Skeletal muscle cell (primary cell): Measurements from ENCODE around the gene RNF213.

Experiments used
- DNase-seq: peaks from one replicate; pipeline ENCODE4 v3.0.0-alpha.2; 2010; ENCODE audit warnings: low read depth
- H3K4me3 ChIP-seq: 2 replicates; pipeline ENCODE4 v1.5.1; 2011; ENCODE audit warnings: low read depth, mild to moderate bottlenecking, control low read depth, low read length, moderate library complexity

The RNF213 gene

DNA sequence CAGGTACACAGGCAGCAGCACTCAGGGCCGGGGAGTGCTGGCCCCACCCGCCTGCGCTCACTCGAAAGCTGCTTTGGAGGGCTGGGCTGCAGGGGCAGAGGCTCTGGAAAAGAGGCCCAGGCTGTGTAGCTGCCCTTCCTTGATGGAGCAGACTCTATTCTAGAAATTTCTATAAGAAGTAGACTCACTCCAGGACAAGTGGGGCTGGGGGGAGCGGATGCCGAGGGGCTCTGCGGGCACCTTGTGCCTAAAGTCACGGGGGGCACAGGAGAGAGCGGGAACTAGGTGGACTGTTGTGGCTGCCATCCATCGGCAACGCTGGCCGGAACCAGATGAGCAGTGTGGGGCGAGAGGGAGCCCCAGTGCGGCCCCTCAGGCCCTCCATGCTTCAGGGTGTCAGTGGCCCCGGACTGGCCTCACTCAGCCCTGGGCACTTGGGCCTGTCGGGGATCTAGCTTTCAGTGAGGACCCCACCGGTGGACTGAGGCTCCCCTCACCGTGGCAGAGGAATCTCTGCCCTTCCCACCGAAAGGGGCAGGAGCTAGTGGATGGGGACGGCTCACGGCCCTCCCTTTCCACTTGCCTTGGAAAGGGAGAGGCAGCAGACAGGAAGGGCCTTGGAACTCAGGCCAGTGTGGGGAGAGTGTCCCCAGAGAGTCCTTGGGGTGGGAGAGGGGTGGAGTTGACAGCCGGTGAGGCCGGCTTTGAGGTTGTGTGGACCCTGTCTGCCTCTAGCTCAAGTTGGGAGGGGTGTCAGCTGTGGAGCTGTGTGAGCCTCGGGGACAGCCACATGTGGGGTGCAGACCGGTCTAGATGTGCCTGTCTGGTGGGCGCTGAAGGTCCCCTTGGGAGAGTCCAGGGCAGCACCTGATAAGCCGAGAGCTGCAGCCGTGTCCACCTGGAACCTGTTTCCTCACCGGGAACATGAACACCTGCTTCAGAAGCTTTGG, 170.9 kb downstream of the RNF213 start:
- no peak overlapping the region for H3K4me3 ChIP-seq

GRCh38 chr17:80432350-80432955, 171.8 kb downstream of the RNF213 start:
- no peak for DNase-seq
- no peak overlapping the region for H3K4me3 ChIP-seq

More for the DNA sequence above, 170.9 kb downstream of the RNF213 start:
- no peak for DNase-seq

DNA sequence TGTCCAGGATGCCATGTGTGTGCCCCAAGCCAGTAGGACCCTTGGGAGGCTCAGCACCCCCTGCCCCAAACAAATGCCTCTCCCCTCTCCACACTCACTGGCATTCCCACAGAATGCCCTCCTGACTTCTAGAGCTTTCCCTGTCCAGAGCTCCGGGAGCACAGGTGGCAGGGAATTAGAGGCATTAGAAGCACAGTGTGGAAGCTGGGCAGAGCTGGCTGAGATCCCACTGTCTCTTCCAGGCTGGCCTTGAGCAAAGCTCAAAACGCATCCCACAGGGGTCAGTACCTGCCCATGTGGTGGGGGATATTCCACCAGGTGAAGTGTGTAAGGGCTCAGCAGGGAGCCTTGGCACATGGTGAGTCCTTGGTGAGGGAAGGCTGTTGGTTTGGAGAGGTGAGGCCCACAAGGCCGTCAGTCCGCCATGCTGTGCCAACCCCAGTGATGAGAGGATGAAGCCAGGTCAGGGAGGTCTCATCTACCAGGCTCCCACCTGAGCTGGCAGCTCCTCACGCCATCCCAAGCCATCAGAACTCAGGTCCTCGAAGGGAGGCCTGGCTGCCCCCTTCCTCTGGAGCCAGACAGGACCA, 172.4 kb downstream of the RNF213 start:
- H3K4me3 ChIP-seq = no peak overlapping the region
- no peak for DNase-seq

GRCh38 chr17:80433916-80434666, 173.4 kb downstream of the RNF213 start:
- no peak overlapping the region for H3K4me3 ChIP-seq
- no peak for DNase-seq

DNA sequence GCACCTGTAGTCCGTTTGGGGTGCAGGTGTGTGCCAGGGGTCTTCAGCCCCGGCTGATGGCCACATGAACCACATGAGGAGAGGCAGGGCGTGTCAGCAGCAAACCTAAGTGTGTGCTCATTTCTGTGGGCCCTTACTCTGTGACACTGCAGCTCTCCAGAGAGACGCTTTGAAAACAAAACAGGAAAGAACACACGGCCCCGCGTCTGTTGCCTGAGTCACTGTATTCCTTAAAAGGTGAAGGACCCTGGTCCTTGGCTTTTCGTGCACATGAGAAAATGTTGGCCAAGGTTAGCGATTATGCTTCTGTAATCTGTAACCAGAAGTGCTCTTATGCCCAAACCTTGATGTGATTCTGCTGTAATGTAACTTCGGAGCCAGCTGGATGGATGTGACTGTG, 176.9 kb downstream of the RNF213 start:
- no peak for DNase-seq
- H3K4me3 ChIP-seq = no peak overlapping the region

DNA sequence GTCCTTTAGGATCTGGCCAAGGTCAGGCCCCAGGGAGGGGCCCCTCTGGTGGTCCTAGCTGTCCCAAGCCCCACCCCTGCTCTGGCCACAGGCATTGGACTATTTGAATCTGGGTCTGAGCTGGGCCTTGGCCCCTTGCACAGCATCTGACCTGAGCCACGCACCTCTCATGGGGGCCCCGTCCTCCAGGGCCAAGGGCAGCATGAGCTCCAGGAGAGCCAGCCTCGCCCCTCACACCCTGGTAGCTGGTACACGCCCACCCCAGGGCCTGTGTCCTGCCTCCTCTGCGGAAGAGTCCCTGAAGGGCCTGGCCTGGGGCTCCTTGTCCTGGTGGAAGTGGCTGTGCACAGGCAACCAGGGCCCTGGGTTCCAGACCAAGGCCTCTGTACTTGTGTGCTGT, 178.2 kb downstream of the RNF213 start:
- DNase-seq = no peak
- H3K4me3 ChIP-seq = no peak overlapping the region

- H3K4me3 ChIP-seq = no peak overlapping the region
- no peak for DNase-seq
These were observed 178.8 kb downstream of the RNF213 start for GRCh38 chr17:80439499-80439898.

- no peak for DNase-seq
- H3K4me3 ChIP-seq = no peak overlapping the region
These were observed 180.5 kb downstream of the RNF213 start for GRCh38 chr17:80441133-80441578.

DNA sequence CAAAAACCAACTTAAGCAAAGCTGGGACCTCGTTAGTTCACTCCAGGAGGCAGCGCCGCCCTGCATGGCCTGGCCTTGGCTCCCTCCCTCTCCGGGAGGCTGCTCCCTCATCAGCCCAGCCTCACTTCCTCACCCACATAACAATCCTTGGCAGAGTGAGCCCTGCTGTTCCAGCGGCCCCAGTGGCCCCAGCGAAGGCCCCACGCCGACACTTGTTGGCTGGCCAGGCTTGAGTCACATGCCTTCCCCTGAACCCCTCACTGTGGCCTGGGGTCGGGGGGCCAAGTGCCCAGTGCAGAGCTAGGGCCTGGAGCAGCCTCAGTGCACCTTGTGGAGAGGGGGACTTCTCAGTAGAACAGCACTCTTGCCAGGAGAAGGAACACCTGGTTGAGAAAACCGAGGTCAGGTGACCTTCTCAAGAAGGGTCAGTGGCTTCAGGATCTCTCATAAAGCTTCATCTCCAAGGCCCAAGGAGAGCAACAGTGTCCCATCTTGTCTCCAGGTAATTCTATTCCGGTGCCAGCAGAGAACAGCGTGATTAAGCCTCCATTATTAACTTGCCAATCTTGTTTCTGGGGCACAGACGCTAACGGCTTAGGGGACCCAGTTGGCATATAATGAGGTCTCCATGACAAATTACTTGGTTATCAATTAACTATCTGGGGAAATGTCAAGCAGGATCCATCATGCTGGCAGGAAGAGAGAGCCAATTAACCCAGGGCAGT, 181.1 kb downstream of the RNF213 start:
- no peak for DNase-seq
- no peak overlapping the region for H3K4me3 ChIP-seq

DNA sequence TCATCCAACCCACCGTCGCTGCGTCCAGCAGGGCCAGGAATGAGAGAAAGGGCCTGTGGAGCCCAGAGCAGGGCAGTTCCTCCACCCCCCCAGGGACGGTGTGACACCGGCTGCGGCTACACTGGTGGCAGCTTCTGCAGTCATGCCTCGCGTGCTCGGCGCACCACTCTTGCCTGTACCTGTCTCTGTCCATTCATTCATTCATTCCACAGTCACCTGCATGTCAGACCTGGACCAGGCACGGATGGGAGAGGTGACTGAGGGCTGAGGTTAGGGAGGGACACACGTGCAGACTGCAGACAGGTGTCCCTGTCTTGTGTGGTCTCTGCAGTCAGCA, 181.6 kb downstream of the RNF213 start:
- no peak overlapping the region for H3K4me3 ChIP-seq
- no peak for DNase-seq

GRCh38 chr17:80442764-80443163, 182.1 kb downstream of the RNF213 start:
- H3K4me3 ChIP-seq = no peak overlapping the region
- no peak for DNase-seq

DNA sequence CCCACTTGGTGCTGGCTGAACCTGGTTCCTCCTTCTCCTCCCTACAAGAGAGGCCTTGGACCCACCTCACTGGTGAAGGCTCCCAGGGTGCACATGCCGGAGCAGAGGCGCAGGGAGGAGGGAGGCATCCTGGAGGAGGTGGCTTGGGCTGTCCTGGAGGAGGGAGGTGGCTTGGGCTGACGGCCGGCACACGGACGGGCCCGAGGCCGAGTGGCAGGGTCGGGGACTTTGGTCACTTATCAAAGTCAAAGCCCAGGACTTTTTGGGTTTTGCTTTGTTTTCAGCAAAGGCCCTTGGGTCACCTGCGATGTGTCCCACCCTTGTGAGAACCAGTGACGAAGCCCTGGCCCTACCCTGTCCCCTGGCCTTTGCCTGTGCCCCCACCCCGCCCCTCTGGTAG, 182.8 kb downstream of the RNF213 start:
- no peak for DNase-seq
- no peak overlapping the region for H3K4me3 ChIP-seq

DNA sequence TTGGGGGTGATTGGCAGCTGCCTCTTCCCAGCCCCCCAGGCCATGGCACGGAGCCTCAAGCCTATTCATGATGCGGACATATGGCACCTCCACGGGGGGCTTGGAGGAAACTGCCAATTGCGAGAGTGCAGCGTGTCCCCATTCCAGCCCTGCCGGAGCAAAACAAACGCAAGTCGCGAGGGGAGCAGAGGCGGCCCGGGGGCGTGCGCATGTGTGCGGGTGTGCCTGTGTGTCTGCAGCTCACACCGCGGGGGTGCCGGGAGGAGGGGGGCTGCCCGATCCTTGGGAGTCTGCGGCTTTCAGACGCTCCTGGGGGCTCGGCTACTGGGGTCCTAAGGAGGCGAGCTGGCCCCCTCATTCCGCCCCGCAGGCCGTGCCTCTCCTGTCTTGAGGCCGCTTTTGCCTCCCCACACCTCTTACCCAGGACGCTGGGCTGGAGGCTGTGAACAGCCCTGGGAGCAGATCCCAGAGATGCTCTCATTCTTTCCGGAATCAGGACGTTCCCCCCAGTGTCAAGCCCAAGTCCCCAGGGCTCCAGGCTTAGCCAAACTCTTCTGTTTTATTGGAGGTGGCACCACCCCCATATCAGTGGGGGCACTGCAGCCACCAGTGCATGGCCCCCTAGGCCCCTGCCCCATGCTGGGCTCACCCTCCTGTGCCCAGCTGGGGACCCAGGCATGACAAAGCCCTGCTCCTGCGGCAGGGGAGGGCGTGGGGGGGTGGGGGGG, 183.4 kb downstream of the RNF213 start:
- H3K4me3 ChIP-seq = no peak overlapping the region
- no peak for DNase-seq

GRCh38 chr17:80444644-80444979, 184.0 kb downstream of the RNF213 start:
- DNase-seq = no peak
- H3K4me3 ChIP-seq = no peak overlapping the region

DNA sequence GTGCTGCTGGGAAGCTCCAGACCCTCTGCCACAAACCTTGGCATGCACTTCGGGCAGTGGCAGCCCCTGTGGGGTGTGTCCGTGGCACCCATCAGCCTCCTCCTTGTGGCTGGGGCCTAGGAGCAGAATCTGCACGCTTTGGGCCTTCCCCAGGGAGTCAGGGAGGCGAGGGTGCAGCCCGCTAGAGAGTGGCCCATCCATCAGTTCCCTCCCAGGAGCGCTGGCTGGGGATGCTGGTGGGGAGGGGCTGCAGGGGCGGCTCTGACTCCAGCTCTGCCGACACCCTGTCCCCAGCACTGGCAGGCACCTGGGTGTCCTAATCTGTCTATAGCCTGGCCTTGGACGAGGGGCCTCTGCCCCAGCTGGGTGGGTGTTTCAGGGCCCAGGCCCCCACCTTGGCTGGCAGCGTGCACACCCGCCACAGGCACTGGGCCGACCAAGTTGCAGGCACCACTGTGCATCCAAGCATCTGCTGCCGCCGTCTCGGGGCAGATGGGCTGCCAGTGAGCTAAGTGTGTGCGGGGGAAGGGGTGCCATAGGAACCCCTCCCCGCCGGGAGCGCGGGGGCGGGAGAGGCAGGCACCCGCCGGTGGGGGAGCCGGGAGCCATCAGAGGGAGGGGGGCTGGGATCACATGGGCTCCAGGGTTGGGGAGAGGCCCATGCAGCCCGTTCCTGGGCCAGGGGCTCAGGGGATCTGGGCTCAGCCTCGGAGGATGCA, 184.5 kb downstream of the RNF213 start:
- DNase-seq = no peak
- H3K4me3 ChIP-seq = no peak overlapping the region

DNA sequence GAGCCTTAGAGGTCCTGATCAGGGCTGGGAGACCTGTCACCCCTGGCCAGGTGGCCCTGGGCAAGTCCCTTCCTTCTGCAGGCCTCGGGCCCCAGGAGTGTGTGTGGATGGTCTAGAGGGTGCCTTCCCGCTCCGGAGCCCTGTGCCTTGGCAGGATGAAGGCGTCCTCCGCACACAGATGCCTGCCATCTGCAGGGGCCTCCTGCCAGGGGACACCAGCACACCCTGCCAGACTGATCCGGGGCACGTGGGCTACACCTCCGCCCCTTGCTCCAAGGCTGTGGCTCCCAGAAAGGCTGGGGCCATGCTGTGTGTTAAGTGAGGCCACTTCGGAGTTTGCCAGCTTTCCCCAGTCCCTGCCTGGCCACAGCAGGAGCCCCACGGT, 185.1 kb downstream of the RNF213 start:
- DNase-seq = no peak
- H3K4me3 ChIP-seq = no peak overlapping the region

- H3K4me3 ChIP-seq = no peak overlapping the region
- no peak for DNase-seq
These were observed 186.2 kb downstream of the RNF213 start for GRCh38 chr17:80446645-80447405.

GRCh38 chr17:80447790-80448189, 187.1 kb downstream of the RNF213 start:
- no peak overlapping the region for H3K4me3 ChIP-seq
- no peak for DNase-seq
